ENCODE measurements around the gene DNMT3A.

Gene DNMT3A

DNA sequence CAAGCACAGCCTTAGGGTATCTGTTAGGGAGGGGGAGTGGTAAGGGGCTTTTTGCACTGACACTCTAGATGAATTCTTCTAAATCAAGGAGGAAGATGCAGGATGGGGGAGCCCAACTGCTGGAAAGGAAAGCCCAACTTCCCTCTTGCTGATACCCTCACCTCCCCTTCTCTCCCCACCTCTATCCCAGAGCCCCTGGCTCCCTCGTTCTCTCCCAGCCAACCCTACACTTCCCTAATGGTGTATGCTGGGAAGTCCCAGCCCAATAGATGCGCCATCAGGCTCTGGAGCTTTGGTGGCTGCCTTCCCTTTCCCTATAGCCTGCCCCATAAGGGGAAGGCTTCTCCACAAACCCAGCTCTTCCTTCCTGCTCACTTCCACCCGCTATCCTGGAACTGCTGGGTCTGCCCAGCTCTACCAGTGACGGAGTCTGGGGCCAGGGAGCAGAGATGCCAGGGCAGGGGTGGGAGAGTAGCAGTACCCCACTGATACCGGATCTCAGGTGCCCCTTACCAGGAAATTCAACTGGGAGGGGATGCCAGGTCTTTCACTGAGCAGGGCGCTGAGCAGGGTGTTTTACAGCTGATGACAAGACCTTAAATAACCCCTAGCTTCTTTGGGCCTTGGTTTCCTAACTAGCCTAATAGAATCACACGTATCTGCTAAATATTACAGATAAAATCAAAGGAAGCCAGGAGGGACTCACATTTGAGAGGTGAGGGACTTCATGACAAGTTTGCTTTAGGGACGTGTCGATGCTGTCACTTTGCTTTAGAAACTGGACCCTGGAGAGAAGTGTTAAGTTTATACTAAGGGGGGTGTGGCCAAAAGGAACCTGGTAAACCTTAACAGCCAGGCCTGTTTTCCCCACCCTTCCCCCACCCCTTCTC, 82.6 kb downstream of the DNMT3A start:
- H3K4me3 ChIP-seq (ENCODE audit: low read length), result no peak overlapping the region

GRCh38 chr2:25257931-25258846, 83.5 kb downstream of the DNMT3A start:
- Histone ChIP-seq H3K4me1 (ENCODE audit: control insufficient read depth, insufficient read depth, low read length) (peaks cover 22% of the 10 kb centered on the region), H3K27ac (ENCODE audit: low read length) (no peak overlapping the region), H3K36me3 (ENCODE audit: control insufficient read depth, insufficient read depth, low read length) (no peaks in the 10 kb centered on the region), H3K27me3 (ENCODE audit: control insufficient read depth, insufficient read depth, low read length) (no peaks in the 10 kb centered on the region), H3K4me3 (ENCODE audit: low read length) (no peak overlapping the region), H3K9me3 (ENCODE audit: control insufficient read depth, insufficient read depth, low read length) (no peaks in the 10 kb centered on the region)
- WGBS (ENCODE audit: insufficient coverage, insufficient read length), result no CpG with 5 or more reads among the region's 9 CpGs
- no peak for DNase-seq (ENCODE audit: low read depth, low spot score)

More for the DNA sequence above, 82.6 kb downstream of the DNMT3A start:
- Histone ChIP-seq H3K9me3 (ENCODE audit: control insufficient read depth, insufficient read depth, low read length) (no peaks in the 10 kb centered on the region), H3K27ac (ENCODE audit: low read length) (no peak overlapping the region), H3K27me3 (ENCODE audit: control insufficient read depth, insufficient read depth, low read length) (no peaks in the 10 kb centered on the region), H3K36me3 (ENCODE audit: control insufficient read depth, insufficient read depth, low read length) (no peaks in the 10 kb centered on the region), H3K4me1 (ENCODE audit: control insufficient read depth, insufficient read depth, low read length) (peaks cover 23% of the 10 kb centered on the region)
- WGBS (ENCODE audit: insufficient coverage, insufficient read length), result no CpG with 5 or more reads among the region's 9 CpGs
- DNase-seq (ENCODE audit: low read depth, low spot score), result no peak

DNA sequence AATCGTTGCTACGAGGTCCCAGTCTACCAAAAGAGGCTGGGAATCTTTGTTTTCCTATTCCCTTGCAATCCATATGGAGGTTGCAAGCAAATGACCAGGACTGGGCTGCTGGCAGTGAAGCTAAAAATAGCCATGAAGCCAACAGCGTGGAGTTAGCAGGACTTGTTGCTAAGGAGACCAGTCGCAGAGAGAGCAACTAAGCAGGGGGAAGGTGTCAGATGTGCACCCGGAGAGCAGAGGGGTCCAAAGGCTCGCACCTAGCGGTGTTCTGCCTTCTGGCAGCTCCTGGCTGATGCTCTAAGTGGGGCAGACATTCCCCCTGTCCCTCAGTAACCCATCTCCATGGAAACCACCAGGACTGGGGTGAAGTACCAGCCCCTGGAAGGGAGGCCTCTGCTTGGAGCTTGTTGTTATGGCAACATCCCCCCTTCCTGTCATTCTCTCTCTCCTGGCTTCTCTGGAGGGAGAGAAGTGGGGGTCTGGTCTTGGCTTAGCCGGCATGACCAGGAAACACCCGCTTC, 84.6 kb downstream of the DNMT3A start:
- H3K27me3 ChIP-seq (ENCODE audit: control insufficient read depth, insufficient read depth, low read length), result no peaks in the 10 kb centered on the region
- no peak for DNase-seq (ENCODE audit: low read depth, low spot score)
- no peaks in the 10 kb centered on the region for H3K9me3 ChIP-seq (ENCODE audit: control insufficient read depth, insufficient read depth, low read length)
- H3K4me1 ChIP-seq (ENCODE audit: control insufficient read depth, insufficient read depth, low read length), result peaks cover 23% of the 10 kb centered on the region
- no peak overlapping the region for H3K27ac ChIP-seq (ENCODE audit: low read length)
- no peak overlapping the region for H3K4me3 ChIP-seq (ENCODE audit: low read length)
- H3K36me3 ChIP-seq (ENCODE audit: control insufficient read depth, insufficient read depth, low read length), result no peaks in the 10 kb centered on the region
- no CpG with 5 or more reads among the region's 9 CpGs for WGBS (ENCODE audit: insufficient coverage, insufficient read length)

GRCh38 chr2:25256488-25256875, 85.2 kb downstream of the DNMT3A start:
- no peaks in the 10 kb centered on the region for H3K9me3 ChIP-seq (ENCODE audit: control insufficient read depth, insufficient read depth, low read length)
- no peak overlapping the region for H3K27ac ChIP-seq (ENCODE audit: low read length)
- H3K36me3 ChIP-seq (ENCODE audit: control insufficient read depth, insufficient read depth, low read length), result no peaks in the 10 kb centered on the region
- H3K4me1 ChIP-seq (ENCODE audit: control insufficient read depth, insufficient read depth, low read length), result peaks cover 23% of the 10 kb centered on the region
- no peaks in the 10 kb centered on the region for H3K27me3 ChIP-seq (ENCODE audit: control insufficient read depth, insufficient read depth, low read length)
- DNase-seq (ENCODE audit: low read depth, low spot score), result no peak
- H3K4me3 ChIP-seq (ENCODE audit: low read length), result no peak overlapping the region
- WGBS (ENCODE audit: insufficient coverage, insufficient read length), result no CpG with 5 or more reads among the region's 2 CpGs

- no CpG with 5 or more reads among the region's 15 CpGs for WGBS (ENCODE audit: insufficient coverage, insufficient read length)
- no peak overlapping the region for H3K27ac ChIP-seq (ENCODE audit: low read length)
- no peak for DNase-seq (ENCODE audit: low read depth, low spot score)
- H3K9me3 ChIP-seq (ENCODE audit: control insufficient read depth, insufficient read depth, low read length), result no peaks in the 10 kb centered on the region
- peaks cover 23% of the 10 kb centered on the region for H3K4me1 ChIP-seq (ENCODE audit: control insufficient read depth, insufficient read depth, low read length)
- H3K4me3 ChIP-seq (ENCODE audit: low read length), result no peak overlapping the region
- H3K27me3 ChIP-seq (ENCODE audit: control insufficient read depth, insufficient read depth, low read length), result no peaks in the 10 kb centered on the region
- no peaks in the 10 kb centered on the region for H3K36me3 ChIP-seq (ENCODE audit: control insufficient read depth, insufficient read depth, low read length)
Measured at GRCh38 chr2:25255745-25256487, 85.8 kb downstream of the DNMT3A start.

DNA sequence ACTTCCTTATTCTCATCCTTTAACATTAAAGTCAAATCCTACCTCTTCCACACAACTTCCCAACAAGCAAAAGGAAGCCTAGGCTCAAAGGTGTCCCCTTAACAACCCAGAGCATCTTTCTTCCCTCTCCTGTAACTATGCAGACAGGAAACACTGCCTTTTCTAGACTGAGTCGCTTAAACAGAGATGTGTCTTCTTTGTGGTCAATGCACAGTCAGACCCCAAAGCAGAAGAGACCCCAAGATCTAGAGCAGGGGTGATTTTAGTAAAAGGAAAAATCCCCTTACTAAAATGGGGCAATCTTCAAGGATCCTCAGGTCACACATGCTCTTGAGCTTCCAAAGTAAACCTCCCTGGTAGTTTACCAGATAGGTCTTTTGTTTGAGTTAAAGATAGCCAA, 86.8 kb downstream of the DNMT3A start:
- Histone ChIP-seq H3K4me1 (ENCODE audit: control insufficient read depth, insufficient read depth, low read length) (peaks cover 24% of the 10 kb centered on the region), H3K27me3 (ENCODE audit: control insufficient read depth, insufficient read depth, low read length) (no peaks in the 10 kb centered on the region), H3K27ac (ENCODE audit: low read length) (no peak overlapping the region), H3K4me3 (ENCODE audit: low read length) (no peak overlapping the region), H3K9me3 (ENCODE audit: control insufficient read depth, insufficient read depth, low read length) (no peaks in the 10 kb centered on the region), H3K36me3 (ENCODE audit: control insufficient read depth, insufficient read depth, low read length) (no peaks in the 10 kb centered on the region)
- no CpG with 5 or more reads among the region's 1 CpG for WGBS (ENCODE audit: insufficient coverage, insufficient read length)
- no peak for DNase-seq (ENCODE audit: low read depth, low spot score)

GRCh38 chr2:25253153-25253626, 88.5 kb downstream of the DNMT3A start:
- DNase-seq (ENCODE audit: low read depth, low spot score), result no peak
- Histone ChIP-seq H3K27ac (ENCODE audit: low read length) (no peak overlapping the region), H3K36me3 (ENCODE audit: control insufficient read depth, insufficient read depth, low read length) (no peaks in the 10 kb centered on the region), H3K27me3 (ENCODE audit: control insufficient read depth, insufficient read depth, low read length) (no peaks in the 10 kb centered on the region), H3K9me3 (ENCODE audit: control insufficient read depth, insufficient read depth, low read length) (no peaks in the 10 kb centered on the region), H3K4me1 (ENCODE audit: control insufficient read depth, insufficient read depth, low read length) (peaks cover 17% of the 10 kb centered on the region), H3K4me3 (ENCODE audit: low read length) (no peak overlapping the region)
- WGBS (ENCODE audit: insufficient coverage, insufficient read length), result no CpG with 5 or more reads among the region's 11 CpGs

DNA sequence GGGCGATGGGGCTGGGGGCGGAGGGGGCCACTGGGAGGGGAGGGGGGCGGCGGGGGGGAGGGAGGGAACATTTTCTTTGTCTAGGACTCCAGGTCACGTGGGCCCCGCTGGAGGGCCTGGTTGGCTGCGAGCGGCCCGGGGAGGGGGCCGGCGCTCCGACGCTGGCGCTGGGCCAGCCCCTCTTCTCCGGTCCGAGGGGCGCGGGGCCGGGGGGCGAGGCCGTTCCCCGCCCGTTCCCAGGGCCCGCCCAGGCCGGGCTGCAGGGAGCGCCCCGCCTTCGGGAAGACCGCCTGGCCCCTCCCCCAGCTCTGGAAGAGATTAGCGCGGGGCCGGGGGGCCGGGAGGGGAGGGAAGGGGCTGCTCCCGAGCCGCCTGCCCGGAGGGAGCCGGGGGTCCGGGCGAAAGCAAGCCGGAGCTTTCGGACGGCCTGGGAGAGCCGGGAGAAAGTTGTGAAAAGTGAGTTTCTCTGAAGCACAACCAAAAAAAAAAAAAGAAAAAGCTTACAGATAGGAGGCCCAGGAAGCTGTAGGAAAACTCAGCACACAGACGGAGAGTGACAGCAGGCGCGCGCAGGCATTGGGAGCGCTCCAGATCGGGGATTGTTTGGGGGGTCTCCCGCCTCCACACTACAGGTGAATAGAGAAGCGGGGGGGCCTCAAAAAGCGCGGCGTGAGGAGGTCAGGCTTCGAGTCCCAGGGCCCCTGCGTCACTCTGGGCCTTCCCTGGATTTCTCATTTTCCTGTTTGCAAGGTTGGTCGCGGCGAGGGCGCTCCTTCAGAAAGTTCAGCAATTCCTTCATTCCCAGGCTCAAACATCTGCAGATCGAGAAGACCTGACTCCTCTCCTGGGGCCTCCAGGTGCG, 89.2 kb downstream of the DNMT3A start:
- H3K27me3 ChIP-seq (ENCODE audit: control insufficient read depth, insufficient read depth, low read length), result no peaks in the 10 kb centered on the region
- DNase-seq (ENCODE audit: low read depth, low spot score), result no peak
- no CpG with 5 or more reads among the region's 62 CpGs for WGBS (ENCODE audit: insufficient coverage, insufficient read length)
- H3K27ac ChIP-seq (ENCODE audit: low read length), result no peak overlapping the region
- H3K4me3 ChIP-seq (ENCODE audit: low read length), result peak overlapping the region; percentile 79; the same call in 1 of the 2 replicates
- H3K36me3 ChIP-seq (ENCODE audit: control insufficient read depth, insufficient read depth, low read length), result peaks cover 5% of the 10 kb centered on the region
- H3K4me1 ChIP-seq (ENCODE audit: control insufficient read depth, insufficient read depth, low read length), result peaks cover 12% of the 10 kb centered on the region
- H3K9me3 ChIP-seq (ENCODE audit: control insufficient read depth, insufficient read depth, low read length), result no peaks in the 10 kb centered on the region

DNA sequence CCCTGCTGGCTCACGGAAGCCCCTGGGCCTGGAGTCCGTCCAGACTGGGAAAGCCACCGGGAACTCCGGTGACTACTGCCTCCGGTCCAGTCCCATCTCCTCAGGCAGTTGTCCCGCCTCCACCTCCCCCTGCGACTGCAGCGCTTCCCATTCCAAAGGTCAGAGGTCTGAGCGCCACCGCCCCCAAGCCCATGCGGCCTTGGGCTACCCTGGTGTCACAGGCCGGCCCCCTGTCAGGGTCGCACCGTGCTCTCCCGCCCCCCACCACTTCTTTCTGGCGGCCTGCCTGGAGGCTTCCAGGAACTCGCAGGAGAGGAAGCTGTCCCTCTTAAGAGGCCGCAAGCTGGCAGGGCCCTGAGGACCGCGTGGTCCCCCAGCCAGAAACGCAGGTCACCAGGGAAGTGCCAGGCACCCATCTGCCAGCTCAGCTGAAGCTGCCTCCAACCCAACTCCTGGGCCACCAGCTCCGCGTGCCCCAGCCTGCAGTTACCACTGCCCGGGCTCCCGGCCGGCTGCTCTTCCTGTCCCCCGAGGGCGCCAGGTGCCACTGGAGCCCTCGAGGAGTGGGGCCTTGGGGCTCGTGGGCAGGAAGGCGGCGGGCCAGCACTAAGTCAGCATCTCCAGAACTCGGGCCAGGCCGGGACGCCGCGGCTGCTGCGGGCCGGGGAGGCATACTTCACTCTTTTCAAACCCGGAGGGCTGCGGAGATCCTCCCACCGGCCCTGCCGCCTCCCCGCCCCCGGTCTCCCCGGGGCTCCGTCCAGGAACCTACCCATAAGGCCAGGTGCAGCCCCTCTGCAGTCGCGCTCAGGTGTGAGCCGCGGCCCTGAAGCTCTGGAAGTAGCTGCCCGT, 90.1 kb downstream of the DNMT3A start:
- Histone ChIP-seq H3K36me3 (ENCODE audit: control insufficient read depth, insufficient read depth, low read length) (peaks cover 14% of the 10 kb centered on the region), H3K27me3 (ENCODE audit: control insufficient read depth, insufficient read depth, low read length) (no peaks in the 10 kb centered on the region), H3K4me1 (ENCODE audit: control insufficient read depth, insufficient read depth, low read length) (peaks cover 9% of the 10 kb centered on the region), H3K9me3 (ENCODE audit: control insufficient read depth, insufficient read depth, low read length) (no peaks in the 10 kb centered on the region), H3K4me3 (ENCODE audit: low read length) (peak overlapping the region; percentile 79), H3K27ac (ENCODE audit: low read length) (no peak overlapping the region)
- DNase-seq (ENCODE audit: low read depth, low spot score), result no peak
- WGBS (ENCODE audit: insufficient coverage, insufficient read length), result no CpG with 5 or more reads among the region's 52 CpGs
